Natural killer cell (primary cell): ENCODE measurements around the gene MACROH2A1. TPM values are rescaled to one million over a fixed set of nuclear protein-coding genes. Genes with fewer than 3 reads are reported as not detected.

Experiments used
- ATAC-seq, 3 donors: fragments of 150-1000 bp in 2 of 3; fragments of 200-7000 bp in 1 of 3; cut with Tn5 transposase; 1 replicate in 1 of 3; 2 replicates in 2 of 3; pipeline ENCODE4 v1.10.0; 2021; ENCODE audit warnings: mild to moderate bottlenecking in 2 of 3, moderate library complexity in 2 of 3
- DNase-seq, 2 donors: peaks; one replicate each; pipeline versions ENCODE4 v3.0.0 to v3.0.0-alpha.2; 2013 to 2021; ENCODE audit warnings: mixed read lengths in 1 of 2
- H3K27ac ChIP-seq: one replicate; pipeline ENCODE4 v1.5.1; 2013; ENCODE audit warnings: mild to moderate bottlenecking, low read length
- H3K27me3 ChIP-seq: one replicate; pipeline ENCODE4 v1.6.1; 2013; ENCODE audit warnings: low read length; ENCODE audit not compliant: control insufficient read depth, insufficient read depth
- H3K36me3 ChIP-seq: one replicate; pipeline ENCODE4 v1.6.1; 2013; ENCODE audit warnings: low read length; ENCODE audit not compliant: control insufficient read depth, insufficient read depth
- H3K4me1 ChIP-seq: one replicate; pipeline ENCODE4 v1.6.1; 2013; ENCODE audit warnings: low read length; ENCODE audit not compliant: control insufficient read depth, insufficient read depth
- H3K4me3 ChIP-seq: one replicate; pipeline ENCODE4 v1.5.1; 2013; ENCODE audit warnings: low read length
- H3K9me3 ChIP-seq: one replicate; pipeline ENCODE4 v1.6.1; 2013; ENCODE audit warnings: low read length; ENCODE audit not compliant: control insufficient read depth, insufficient read depth
- H3K27ac Mint-ChIP-seq, 2 donors: one replicate each; pipeline ENCODE4 v1.8.0; 2022; ENCODE audit warnings: mild to moderate bottlenecking in 2 of 2, mixed read lengths in 2 of 2, moderate library complexity in 1 of 2
- H3K27me3 Mint-ChIP-seq, 2 donors: one replicate each; pipeline ENCODE4 v1.8.0; 2022; ENCODE audit warnings: low read depth in 2 of 2, mixed read lengths in 2 of 2
- H3K36me3 Mint-ChIP-seq: one replicate; pipeline ENCODE4 v1.8.0; 2022; ENCODE audit warnings: mixed read lengths
- H3K4me1 Mint-ChIP-seq, 2 donors: one replicate each; pipeline ENCODE4 v1.8.0; 2022; ENCODE audit warnings: mixed read lengths in 2 of 2
- H3K4me3 Mint-ChIP-seq: one replicate; pipeline ENCODE4 v1.8.0; 2022; ENCODE audit warnings: mild to moderate bottlenecking, moderate library complexity, mixed read lengths
- H3K9me3 Mint-ChIP-seq, 2 donors: one replicate each; pipeline ENCODE4 v1.8.0; 2022; ENCODE audit warnings: mixed read lengths in 2 of 2
- WGBS: methylation state at CpG from one replicate; pipeline ENCODE4 v1.1.7; 2013; ENCODE audit warnings: missing lambda C conversion rate; ENCODE audit not compliant: insufficient coverage; 5-methylcytosine and 5-hydroxymethylcytosine counted together
- intact Hi-C: fragments of 100-400 bp; cut with micrococcal nuclease; formaldehyde crosslinking; loops from one replicate; pipeline ENCODE4 v1.14.2; 2022
- total RNA-seq, 4 donors: library from RNA; stranded (reverse); fragments of 120-200 nt in 1 of 4; gene quantifications; one replicate each; pipeline versions ENCODE4 v1.2.3 to v1.2.4, GENCODE V29; 2013 to 2022
- TF ChIP-seq, protein P1 (sequence below): fragments of 200-600 bp; IDR thresholded peaks from one replicate; pipeline ENCODE4 v1.8.0; 2022; ENCODE audit warnings: antibody characterized with exemption

MACROH2A1 gene
- total RNA-seq, 3 donors from 2014 or later (not counting 1 experiment from before 2014, with no cell fraction given) = 139 to 160 (median 139) TPM

- Histone ChIP-seq H3K27me3 (no peaks in the 10 kb centered on the region), H3K4me1 (no peaks in the 10 kb centered on the region), H3K27ac (no peak overlapping the region), H3K36me3 (peaks cover 92% of the 10 kb centered on the region), H3K4me3 (no peak overlapping the region), H3K9me3 (no peaks in the 10 kb centered on the region)
- Mint-ChIP-seq H3K9me3 (no peaks in the 10 kb centered on the region), H3K27ac (no peak overlapping the region), H3K4me3 (no peak overlapping the region), H3K36me3 (peaks cover 16% of the 10 kb centered on the region), H3K4me1 (no peaks in the 10 kb centered on the region), H3K27me3 (no peaks in the 10 kb centered on the region)
- no peak for ATAC-seq
- no peak for DNase-seq
- intact Hi-C loops = no loop called here
- 98% methylated on average over 2 of the region's 2 CpGs for WGBS
- TF ChIP-seq, protein P1, sequence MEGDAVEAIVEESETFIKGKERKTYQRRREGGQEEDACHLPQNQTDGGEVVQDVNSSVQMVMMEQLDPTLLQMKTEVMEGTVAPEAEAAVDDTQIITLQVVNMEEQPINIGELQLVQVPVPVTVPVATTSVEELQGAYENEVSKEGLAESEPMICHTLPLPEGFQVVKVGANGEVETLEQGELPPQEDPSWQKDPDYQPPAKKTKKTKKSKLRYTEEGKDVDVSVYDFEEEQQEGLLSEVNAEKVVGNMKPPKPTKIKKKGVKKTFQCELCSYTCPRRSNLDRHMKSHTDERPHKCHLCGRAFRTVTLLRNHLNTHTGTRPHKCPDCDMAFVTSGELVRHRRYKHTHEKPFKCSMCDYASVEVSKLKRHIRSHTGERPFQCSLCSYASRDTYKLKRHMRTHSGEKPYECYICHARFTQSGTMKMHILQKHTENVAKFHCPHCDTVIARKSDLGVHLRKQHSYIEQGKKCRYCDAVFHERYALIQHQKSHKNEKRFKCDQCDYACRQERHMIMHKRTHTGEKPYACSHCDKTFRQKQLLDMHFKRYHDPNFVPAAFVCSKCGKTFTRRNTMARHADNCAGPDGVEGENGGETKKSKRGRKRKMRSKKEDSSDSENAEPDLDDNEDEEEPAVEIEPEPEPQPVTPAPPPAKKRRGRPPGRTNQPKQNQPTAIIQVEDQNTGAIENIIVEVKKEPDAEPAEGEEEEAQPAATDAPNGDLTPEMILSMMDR = no peak
These were observed 58.5 kb downstream of the MACROH2A1 start for GRCh38 chr5:135340568-135340967.

DNA sequence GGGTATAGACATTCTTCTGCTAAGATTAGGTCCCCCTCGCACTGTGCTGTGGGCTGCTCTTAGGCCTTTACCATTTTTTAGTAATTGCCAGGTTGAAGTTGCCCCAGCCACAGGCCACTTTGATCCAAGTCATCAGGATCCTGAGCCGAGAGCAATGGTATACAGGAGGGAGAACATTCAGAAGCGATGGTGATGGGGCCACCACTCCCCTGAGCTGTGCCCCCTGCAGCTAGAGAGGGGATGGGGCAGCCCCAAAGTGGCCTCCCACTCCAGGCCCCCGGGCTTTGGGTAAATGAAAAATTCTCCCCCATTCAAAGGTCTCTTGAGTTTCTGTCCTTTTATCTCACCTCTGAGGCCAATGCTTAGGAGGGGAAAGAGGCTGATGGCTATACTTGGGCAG is 59.4 kb downstream of the MACROH2A1 start:
- no peak overlapping the region for H3K4me3 ChIP-seq
- H3K4me1 Mint-ChIP-seq = no peaks in the 10 kb centered on the region
- no peak overlapping the region for H3K27ac Mint-ChIP-seq
- no peak for ATAC-seq
- H3K9me3 Mint-ChIP-seq = no peaks in the 10 kb centered on the region
- peaks cover 16% of the 10 kb centered on the region for H3K36me3 Mint-ChIP-seq
- H3K27me3 Mint-ChIP-seq = no peaks in the 10 kb centered on the region
- no peak for DNase-seq
- H3K4me1 ChIP-seq = no peaks in the 10 kb centered on the region
- TF ChIP-seq, protein P1 = no peak
- H3K27me3 ChIP-seq = no peaks in the 10 kb centered on the region
- H3K4me3 Mint-ChIP-seq = no peak overlapping the region
- H3K9me3 ChIP-seq = no peaks in the 10 kb centered on the region
- peaks cover 89% of the 10 kb centered on the region for H3K36me3 ChIP-seq
- 96% methylated on average over 3 of the region's 4 CpGs for WGBS
- intact Hi-C loops = no loop called here
- no peak overlapping the region for H3K27ac ChIP-seq

DNA sequence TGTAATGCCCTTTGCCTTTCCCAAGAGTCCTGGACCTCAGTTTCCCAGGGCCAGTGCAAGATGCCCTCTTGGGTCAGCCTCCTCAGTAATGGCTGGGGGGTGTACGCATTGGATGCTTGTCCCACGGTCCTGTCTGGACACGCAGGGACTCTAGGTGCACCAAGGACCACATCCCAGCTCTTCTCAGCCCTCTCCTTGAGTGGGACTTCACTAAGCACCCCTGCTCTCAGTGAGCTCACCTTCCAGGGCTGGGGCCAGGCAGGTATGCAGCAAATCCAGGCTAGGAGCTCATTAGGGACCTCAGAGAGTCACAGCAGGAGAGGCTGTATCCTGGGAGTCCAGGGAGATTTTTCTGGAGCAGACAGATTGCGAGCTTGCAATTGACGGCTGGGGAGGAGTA is 59.8 kb downstream of the MACROH2A1 start:
- Histone ChIP-seq H3K27ac (no peak overlapping the region), H3K9me3 (no peaks in the 10 kb centered on the region), H3K36me3 (peaks cover 88% of the 10 kb centered on the region), H3K4me1 (no peaks in the 10 kb centered on the region), H3K4me3 (no peak overlapping the region), H3K27me3 (no peaks in the 10 kb centered on the region)
- Mint-ChIP-seq H3K4me3 (no peak overlapping the region), H3K36me3 (peaks cover 14% of the 10 kb centered on the region), H3K4me1 (no peaks in the 10 kb centered on the region), H3K9me3 (no peaks in the 10 kb centered on the region), H3K27me3 (no peaks in the 10 kb centered on the region), H3K27ac (no peak overlapping the region)
- TF ChIP-seq, protein P1 = no peak
- 95% methylated on average over 5 of the region's 5 CpGs for WGBS
- intact Hi-C loops = no loop called here
- ATAC-seq (no peak), DNase-seq (no peak)

GRCh38 chr5:135337064-135337463 is 62.0 kb downstream of the MACROH2A1 start:
- no peak for DNase-seq
- Histone ChIP-seq H3K36me3 (peaks cover 70% of the 10 kb centered on the region), H3K27ac (no peak overlapping the region), H3K27me3 (no peaks in the 10 kb centered on the region), H3K4me3 (no peak overlapping the region), H3K9me3 (no peaks in the 10 kb centered on the region), H3K4me1 (no peaks in the 10 kb centered on the region)
- no peak overlapping the region for H3K27ac Mint-ChIP-seq
- ATAC-seq = no peak
- peaks cover 6% of the 10 kb centered on the region for H3K36me3 Mint-ChIP-seq
- H3K9me3 Mint-ChIP-seq = no peaks in the 10 kb centered on the region
- no peaks in the 10 kb centered on the region for H3K4me1 Mint-ChIP-seq
- TF ChIP-seq, protein P1 = no peak
- intact Hi-C loops = no loop called here
- no peak overlapping the region for H3K4me3 Mint-ChIP-seq
- over 99% methylated on average over 4 of the region's 4 CpGs for WGBS
- H3K27me3 Mint-ChIP-seq = no peaks in the 10 kb centered on the region
